Upper lobe of left lung (tissue), 6 donors: ENCODE measurements around the gene GGT5. TPM values are rescaled to one million over a fixed set of nuclear protein-coding genes. Genes with fewer than 3 reads are reported as not detected.
A peak's percentile ranks its signal among the peaks of the same experiment; 100 is the strongest.

Experiments used
- ATAC-seq, 2 donors: fragments of 200-7000 bp; cut with Tn5 transposase; one replicate each; pipeline ENCODE4 v1.9.1; 2022; ENCODE audit warnings: mild to moderate bottlenecking in 2 of 2, moderate library complexity in 2 of 2; ENCODE audit not compliant: low FRiP score in 2 of 2
- DNase-seq, 2 donors: peaks; one replicate each; pipeline ENCODE4 v3.0.0-alpha.2; 2019 to 2020
- H3K27ac ChIP-seq, 4 donors: fragments of 200-600 bp; sonication (generic); one replicate each; pipeline ENCODE4 v1.5.1; 2016 to 2019
- H3K27me3 ChIP-seq, 4 donors: fragments of 200-600 bp; sonication (generic); one replicate each; pipeline ENCODE4 v1.5.1; 2017 to 2019
- H3K36me3 ChIP-seq, 4 donors: fragments of 200-600 bp; sonication (generic); one replicate each; pipeline ENCODE4 v1.5.1; 2016 to 2019
- H3K4me1 ChIP-seq, 4 donors: fragments of 200-600 bp; sonication (generic); one replicate each; pipeline ENCODE4 v1.5.1; 2018 to 2019
- H3K4me3 ChIP-seq, 4 donors: fragments of 200-600 bp; sonication (generic); one replicate each; pipeline ENCODE4 v1.5.1; 2017 to 2019; ENCODE audit warnings: mild to moderate bottlenecking in 2 of 4, moderate library complexity in 1 of 4
- H3K9me3 ChIP-seq, 4 donors: fragments of 200-600 bp; sonication (generic); one replicate each; pipeline ENCODE4 v1.5.1; 2018 to 2019
- CTCF ChIP-seq, 6 experiments: fragments of 450-650 bp in 4 of 6; fragments of 200-600 bp in 2 of 6; sonication (generic) in 2 of 6; IDR thresholded peaks; one replicate each; pipeline ENCODE4 v1.5.1; 2016 to 2019; ENCODE audit warnings: antibody characterized with exemption in 6 of 6
- EP300 ChIP-seq, 4 donors: sonication (generic); formaldehyde crosslinking; IDR thresholded peaks; one replicate each; pipeline ENCODE4 v1.5.1; 2017; ENCODE audit warnings: antibody characterized with exemption in 4 of 4, control low read depth in 2 of 4
- POLR2A ChIP-seq, 4 donors: fragments of 450-650 bp; IDR thresholded peaks; one replicate each; pipeline ENCODE4 v1.5.1; 2016 to 2017; ENCODE audit warnings: antibody characterized with exemption in 4 of 4, mild to moderate bottlenecking in 2 of 4
- POLR2AphosphoS5 ChIP-seq, 2 donors: sonication (generic); formaldehyde crosslinking; IDR thresholded peaks; one replicate each; pipeline ENCODE4 v1.5.1; 2017; ENCODE audit warnings: antibody characterized with exemption in 2 of 2
- WGBS, 2 donors: methylation state at CpG; one replicate each; pipeline ENCODE4 v1.1.5; 2017 to 2018; 5-methylcytosine and 5-hydroxymethylcytosine counted together
- total RNA-seq, 6 donors: library from RNA; depleted of rRNA in 4 of 6; stranded (reverse); fragments of >200 nt in 4 of 6; gene quantifications; one replicate each; pipeline versions ENCODE4 v1.1.0 to v1.2.1, GENCODE V29; 2016 to 2021
- donor health status: DM: no; HTN: no; CAD: no; lungs with moderate emphysema.
- donor health status: DM: no; HTN: yes; CAD: no; lungs with severe emphysema.

GGT5 gene
- total RNA-seq, 6 donors from 2014 or later, result 4.2 to 47.4 (median 29.6) TPM

GRCh38 chr22:24177456-24177855, 67.4 kb downstream of the GGT5 start:
- TF ChIP-seq POLR2AphosphoS5 (IDR thresholded peaks at IDR 0.05), result no peak
- TF ChIP-seq EP300 (IDR thresholded peaks at IDR 0.05), result no peak
- no peak for TF ChIP-seq CTCF (IDR thresholded peaks at IDR 0.05)
- TF ChIP-seq POLR2A (IDR thresholded peaks at IDR 0.05), result no peak
- Histone ChIP-seq H3K4me1 (peaks cover 6 to 36% (median 19%) of the 10 kb centered on the region in 4 donors), H3K4me3 (no peak overlapping the region), H3K9me3 (no peaks in the 10 kb centered on the region), H3K36me3 (peaks cover 13 to 63% (median 47%) of the 10 kb centered on the region in 4 donors), H3K27ac (peak overlapping the region in 1 of 4 donors; percentile 9), H3K27me3 (no peaks in the 10 kb centered on the region)
- ATAC-seq (no peak), DNase-seq (peak in 1 of 2 donors; percentile 61)
- 96 to 100% methylated on average over 3 to 9 of the region's 10 CpGs for WGBS, 2 donors

- Histone ChIP-seq H3K36me3 (peaks cover 13 to 68% (median 51%) of the 10 kb centered on the region in 4 donors), H3K4me1 (peaks cover 6 to 32% (median 17%) of the 10 kb centered on the region in 4 donors), H3K4me3 (no peak overlapping the region), H3K27ac (no peak overlapping the region), H3K27me3 (no peaks in the 10 kb centered on the region), H3K9me3 (no peaks in the 10 kb centered on the region)
- ATAC-seq, result no peak
- WGBS, 2 donors, result 82 to 98% methylated on average over 5 of the region's 5 CpGs
- no peak for DNase-seq
- TF ChIP-seq POLR2A (IDR thresholded peaks at IDR 0.05), result no peak
- no peak for TF ChIP-seq POLR2AphosphoS5 (IDR thresholded peaks at IDR 0.05)
- TF ChIP-seq EP300 (IDR thresholded peaks at IDR 0.05), result no peak
- no peak for TF ChIP-seq CTCF (IDR thresholded peaks at IDR 0.05)
These were observed 67.8 kb downstream of the GGT5 start for GRCh38 chr22:24177045-24177444.

GRCh38 chr22:24176630-24177029, 68.3 kb downstream of the GGT5 start:
- Histone ChIP-seq H3K4me1 (peaks cover 6 to 28% (median 14%) of the 10 kb centered on the region in 4 donors), H3K27ac (peak overlapping the region in 1 of 4 donors; percentile 50), H3K9me3 (no peaks in the 10 kb centered on the region), H3K27me3 (no peaks in the 10 kb centered on the region), H3K36me3 (peaks cover 14 to 72% (median 55%) of the 10 kb centered on the region in 4 donors), H3K4me3 (no peak overlapping the region)
- WGBS, 2 donors, result 68 to 87% methylated on average over 3 to 9 of the region's 10 CpGs
- ATAC-seq (no peak), DNase-seq (no peak)
- no peak for TF ChIP-seq POLR2A (IDR thresholded peaks at IDR 0.05)
- TF ChIP-seq EP300 (IDR thresholded peaks at IDR 0.05), result no peak
- TF ChIP-seq CTCF (IDR thresholded peaks at IDR 0.05), result no peak
- no peak for TF ChIP-seq POLR2AphosphoS5 (IDR thresholded peaks at IDR 0.05)

GRCh38 chr22:24176040-24176439, 68.8 kb downstream of the GGT5 start:
- TF ChIP-seq POLR2AphosphoS5 (IDR thresholded peaks at IDR 0.05) (no peak), POLR2A (IDR thresholded peaks at IDR 0.05) (no peak), CTCF (IDR thresholded peaks at IDR 0.05) (no peak)
- DNase-seq, result no peak
- H3K4me1 ChIP-seq, result peaks cover 1 to 22% (median 8%) of the 10 kb centered on the region in 4 donors
- 95 to 100% methylated on average over 7 to 11 of the region's 11 CpGs for WGBS, 2 donors
- H3K36me3 ChIP-seq, result peaks cover 20 to 78% (median 61%) of the 10 kb centered on the region in 4 donors
- H3K27me3 ChIP-seq, result no peaks in the 10 kb centered on the region
- no peak for ATAC-seq
- no peaks in the 10 kb centered on the region for H3K9me3 ChIP-seq
- H3K27ac ChIP-seq, result peak overlapping the region in 3 of 4 donors; percentile 33 to 58 (median 50)
- H3K4me3 ChIP-seq, result no peak overlapping the region
